ENCODE data around the gene APBA3. TPM values are rescaled to one million over a fixed set of nuclear protein-coding genes. Genes with fewer than 3 reads are reported as not detected.

APBA3 gene
- total and polyA plus RNA-seq, 2 of the 4 experiments (the other 2 are of a cell fraction) = 9.5 to 18.4 TPM

DNA sequence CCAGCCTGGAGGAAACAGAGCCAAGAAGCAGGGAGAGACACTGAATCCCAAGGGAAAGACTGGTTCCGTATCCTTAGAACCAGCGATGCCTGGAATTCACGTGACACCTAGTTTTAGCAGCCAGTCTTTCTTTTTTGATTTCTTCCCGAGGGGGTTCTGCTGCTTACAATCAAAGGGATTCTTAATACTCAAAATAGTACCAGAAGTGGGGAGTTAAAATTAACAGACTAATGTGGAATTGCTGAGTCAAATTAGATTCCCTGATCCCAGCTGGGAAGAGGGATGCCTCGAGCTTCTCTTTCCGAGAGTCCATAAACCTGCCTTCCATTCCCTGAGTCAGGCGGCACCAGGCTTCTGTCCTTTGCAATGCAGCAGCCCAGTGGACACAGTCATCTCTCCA is 29.4 kb upstream of the APBA3 start:
- ATAC-seq (ENCODE audit: low read depth) = no peak
- no peaks in the 10 kb centered on the region for H4K20me1 ChIP-seq (ENCODE audit: insufficient read depth, low read length)
- TF ChIP-seq RAD21 (IDR thresholded peaks at IDR 0.05; ENCODE audit: low read length) (no peak), MAZ (IDR thresholded peaks at IDR 0.05; ENCODE audit: borderline replicate concordance, low read depth, low read length) (no peak), RCOR1 (IDR thresholded peaks at IDR 0.05; ENCODE audit: insufficient replicate concordance, low read length) (no peak), CEBPB (IDR thresholded peaks at IDR 0.05; ENCODE audit: low read depth, low read length) (no peak), NFE2L2 (IDR thresholded peaks at IDR 0.05; ENCODE audit: low read depth, low read length) (no peak), RFX5 (IDR thresholded peaks at IDR 0.05; ENCODE audit: low read depth, low read length) (no peak)
- TF ChIP-seq, protein P1, sequence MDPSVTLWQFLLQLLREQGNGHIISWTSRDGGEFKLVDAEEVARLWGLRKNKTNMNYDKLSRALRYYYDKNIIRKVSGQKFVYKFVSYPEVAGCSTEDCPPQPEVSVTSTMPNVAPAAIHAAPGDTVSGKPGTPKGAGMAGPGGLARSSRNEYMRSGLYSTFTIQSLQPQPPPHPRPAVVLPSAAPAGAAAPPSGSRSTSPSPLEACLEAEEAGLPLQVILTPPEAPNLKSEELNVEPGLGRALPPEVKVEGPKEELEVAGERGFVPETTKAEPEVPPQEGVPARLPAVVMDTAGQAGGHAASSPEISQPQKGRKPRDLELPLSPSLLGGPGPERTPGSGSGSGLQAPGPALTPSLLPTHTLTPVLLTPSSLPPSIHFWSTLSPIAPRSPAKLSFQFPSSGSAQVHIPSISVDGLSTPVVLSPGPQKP (IDR thresholded peaks at IDR 0.05; ENCODE audit: borderline replicate concordance, low read depth, low read length) = no peak
- TF ChIP-seq, protein P2, sequence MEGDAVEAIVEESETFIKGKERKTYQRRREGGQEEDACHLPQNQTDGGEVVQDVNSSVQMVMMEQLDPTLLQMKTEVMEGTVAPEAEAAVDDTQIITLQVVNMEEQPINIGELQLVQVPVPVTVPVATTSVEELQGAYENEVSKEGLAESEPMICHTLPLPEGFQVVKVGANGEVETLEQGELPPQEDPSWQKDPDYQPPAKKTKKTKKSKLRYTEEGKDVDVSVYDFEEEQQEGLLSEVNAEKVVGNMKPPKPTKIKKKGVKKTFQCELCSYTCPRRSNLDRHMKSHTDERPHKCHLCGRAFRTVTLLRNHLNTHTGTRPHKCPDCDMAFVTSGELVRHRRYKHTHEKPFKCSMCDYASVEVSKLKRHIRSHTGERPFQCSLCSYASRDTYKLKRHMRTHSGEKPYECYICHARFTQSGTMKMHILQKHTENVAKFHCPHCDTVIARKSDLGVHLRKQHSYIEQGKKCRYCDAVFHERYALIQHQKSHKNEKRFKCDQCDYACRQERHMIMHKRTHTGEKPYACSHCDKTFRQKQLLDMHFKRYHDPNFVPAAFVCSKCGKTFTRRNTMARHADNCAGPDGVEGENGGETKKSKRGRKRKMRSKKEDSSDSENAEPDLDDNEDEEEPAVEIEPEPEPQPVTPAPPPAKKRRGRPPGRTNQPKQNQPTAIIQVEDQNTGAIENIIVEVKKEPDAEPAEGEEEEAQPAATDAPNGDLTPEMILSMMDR (conservative IDR thresholded peaks at IDR 0.05; ENCODE audit: low read depth, low read length) = no peak
- H3K4ac ChIP-seq (ENCODE audit: low read depth, low read length) = no peak overlapping the region
- H4K91ac ChIP-seq (ENCODE audit: insufficient read depth, low read depth, low read length) = no peak overlapping the region
- peaks cover 8% of the 10 kb centered on the region for H3K9me3 ChIP-seq (ENCODE audit: control insufficient read depth, insufficient read depth, low read length)
- WGBS, 2 experiments (ENCODE audit: extremely low coverage in 2 of 2, insufficient read length in 1 of 2) = no CpG with 5 or more reads among the region's 7 CpGs
- ChIA-PET POLR2A (ENCODE audit: unreplicated experiment) (no interaction called here), CTCF (no interaction called here)
- no peak overlapping the region for H2BK5ac ChIP-seq (ENCODE audit: low read depth, low read length, poor library complexity, severe bottlenecking)
- no peak overlapping the region for H3K56ac ChIP-seq (ENCODE audit: extremely low read depth, insufficient read depth, low read length)
- no peak overlapping the region for H2BK15ac ChIP-seq (ENCODE audit: low read depth, low read length)
- no peak overlapping the region for H3K4me3 ChIP-seq (ENCODE audit: insufficient read depth, low read depth, low read length)
- BruUV-seq (replicated peaks) = no TSS peak
- peaks cover 15% of the 10 kb centered on the region for H3K27me3 ChIP-seq (ENCODE audit: control insufficient read depth, insufficient read depth, low read length)
- H4K8ac ChIP-seq (ENCODE audit: low read depth in 2 of 2, low read length in 2 of 2) = no peak overlapping the region
- intact Hi-C loops (cut with micrococcal nuclease) (no loop called here), dilution Hi-C loops (cut with HindIII; ENCODE audit: low sequenced_read_pairs, unreplicated experiment) (no loop called here), in situ Hi-C loops (cut with MboI; ENCODE audit: low sequenced_read_pairs) (no loop called here)
- no peak overlapping the region for H3K23ac ChIP-seq (ENCODE audit: low read depth, low read length)
- no peak overlapping the region for H2BK120ac ChIP-seq (ENCODE audit: low read depth, low read length)
- H3K18ac ChIP-seq (ENCODE audit: low read depth, low read length) = no peak overlapping the region
- no peak overlapping the region for H3K4me2 ChIP-seq (ENCODE audit: low read depth, low read length)
- no peak overlapping the region for H2AK5ac ChIP-seq (ENCODE audit: low read depth, low read length)
- no peak overlapping the region for H3K9ac ChIP-seq (ENCODE audit: low read depth, low read length)
- no peak overlapping the region for H3K27ac ChIP-seq (ENCODE audit: insufficient read depth, low read length)
- no peak overlapping the region for H3K14ac ChIP-seq (replicated peaks; ENCODE audit: low read depth, low read length)
- H3K9me1 ChIP-seq (ENCODE audit: insufficient read depth, low read length) = no peaks in the 10 kb centered on the region
- no peak overlapping the region for H2AFZ ChIP-seq (replicated peaks; ENCODE audit: low read length, poor library complexity)
- no peaks in the 10 kb centered on the region for H3K79me1 ChIP-seq (ENCODE audit: low read depth in 1 of 2, low read length in 2 of 2)
- H2BK20ac ChIP-seq (ENCODE audit: low read depth, low read length) = no peak overlapping the region
- H3K36me3 ChIP-seq (ENCODE audit: control insufficient read depth, insufficient read depth, low read length) = no peaks in the 10 kb centered on the region
- no peaks in the 10 kb centered on the region for H3K4me1 ChIP-seq (ENCODE audit: control insufficient read depth, insufficient read depth, low read length)
- no peak overlapping the region for H2AK9ac ChIP-seq (replicated peaks; ENCODE audit: low read depth, low read length, poor library complexity)
- no peak for DNase-seq
- no peak overlapping the region for H4K5ac ChIP-seq (ENCODE audit: low read depth, low read length)
